ENCODE data around the gene PRXL2B.

Gene PRXL2B

DNA sequence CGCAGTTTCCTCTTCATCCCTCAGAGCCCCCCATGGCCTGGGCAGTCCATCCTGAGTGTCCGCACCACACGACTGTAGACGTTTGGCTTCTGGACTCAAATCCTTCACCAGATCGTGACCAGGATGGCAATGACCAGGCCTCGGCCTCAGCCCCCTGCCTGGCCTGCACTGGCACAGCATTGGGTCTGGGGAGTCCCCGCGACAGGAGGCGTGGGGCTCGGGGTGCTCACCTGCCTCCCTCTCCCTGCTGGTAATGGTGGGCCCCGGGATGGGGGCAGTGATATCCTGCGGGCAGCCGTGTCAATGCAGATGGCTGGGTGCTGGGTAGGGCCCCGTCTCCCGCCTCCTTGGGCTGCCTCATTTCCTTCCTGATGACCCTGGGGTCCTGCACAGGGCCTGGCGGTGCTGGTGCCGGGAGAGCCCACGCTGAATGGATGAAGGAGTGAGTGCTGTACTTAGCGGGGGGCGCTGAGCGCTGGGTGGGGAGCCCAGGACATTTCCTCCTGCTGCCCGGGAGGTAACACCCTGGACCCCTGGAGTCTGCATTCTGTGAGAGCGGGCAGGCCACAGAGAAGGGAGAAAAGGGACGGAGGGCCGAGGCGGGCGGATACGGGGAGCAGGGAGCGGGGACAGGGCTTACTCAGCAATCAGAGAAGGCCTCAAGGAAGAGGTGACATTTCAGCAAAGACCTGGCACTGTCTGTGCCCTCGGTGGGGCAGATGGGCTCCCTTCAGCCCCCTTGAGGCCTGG, 32.5 kb upstream of the PRXL2B start:
- no peak for DNase-seq (ENCODE audit: low spot score)
- H3K27ac ChIP-seq = no peak overlapping the region
- TF ChIP-seq, protein P1, sequence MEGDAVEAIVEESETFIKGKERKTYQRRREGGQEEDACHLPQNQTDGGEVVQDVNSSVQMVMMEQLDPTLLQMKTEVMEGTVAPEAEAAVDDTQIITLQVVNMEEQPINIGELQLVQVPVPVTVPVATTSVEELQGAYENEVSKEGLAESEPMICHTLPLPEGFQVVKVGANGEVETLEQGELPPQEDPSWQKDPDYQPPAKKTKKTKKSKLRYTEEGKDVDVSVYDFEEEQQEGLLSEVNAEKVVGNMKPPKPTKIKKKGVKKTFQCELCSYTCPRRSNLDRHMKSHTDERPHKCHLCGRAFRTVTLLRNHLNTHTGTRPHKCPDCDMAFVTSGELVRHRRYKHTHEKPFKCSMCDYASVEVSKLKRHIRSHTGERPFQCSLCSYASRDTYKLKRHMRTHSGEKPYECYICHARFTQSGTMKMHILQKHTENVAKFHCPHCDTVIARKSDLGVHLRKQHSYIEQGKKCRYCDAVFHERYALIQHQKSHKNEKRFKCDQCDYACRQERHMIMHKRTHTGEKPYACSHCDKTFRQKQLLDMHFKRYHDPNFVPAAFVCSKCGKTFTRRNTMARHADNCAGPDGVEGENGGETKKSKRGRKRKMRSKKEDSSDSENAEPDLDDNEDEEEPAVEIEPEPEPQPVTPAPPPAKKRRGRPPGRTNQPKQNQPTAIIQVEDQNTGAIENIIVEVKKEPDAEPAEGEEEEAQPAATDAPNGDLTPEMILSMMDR (IDR thresholded peaks at IDR 0.05) = no peak
- no peak overlapping the region for H3K4me3 ChIP-seq

DNA sequence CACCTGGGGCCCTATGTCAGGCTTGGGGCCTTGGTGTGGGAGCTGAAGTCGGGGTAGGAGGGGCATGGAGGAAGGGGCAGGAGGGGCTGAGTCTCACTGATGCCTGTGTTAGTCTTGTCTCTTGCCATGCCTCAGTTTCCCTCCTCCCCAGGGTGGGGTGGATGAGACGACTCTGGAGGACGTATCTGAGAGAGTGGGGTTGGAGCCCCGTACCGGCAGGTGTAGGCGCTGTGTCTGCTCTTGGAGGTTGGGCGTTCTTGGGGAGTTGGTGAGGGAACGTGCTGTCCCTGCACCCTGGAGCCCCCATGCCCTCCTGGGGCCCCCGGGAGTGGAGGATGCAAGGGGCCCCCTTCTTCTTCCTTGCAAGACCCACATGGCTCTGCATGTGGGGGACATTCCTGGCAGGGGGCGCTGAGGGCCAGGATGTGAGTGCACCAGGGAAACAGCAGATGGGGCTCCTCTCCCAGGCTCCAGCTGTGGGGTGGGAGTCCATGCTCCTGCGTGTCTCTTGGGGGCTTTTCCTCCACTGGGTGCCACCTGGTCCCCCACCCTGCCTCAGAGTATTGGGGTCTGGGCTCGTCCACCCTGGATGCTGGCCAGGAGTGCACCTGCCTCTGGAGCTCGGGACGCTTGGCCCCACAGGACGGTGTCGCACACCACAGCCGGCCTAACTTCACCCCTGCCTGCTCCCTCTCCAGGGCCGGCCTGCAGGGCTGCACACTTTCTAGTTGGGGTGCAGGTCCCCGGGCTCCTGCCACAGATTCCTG, 31.8 kb upstream of the PRXL2B start:
- no peak for DNase-seq (ENCODE audit: low spot score)
- TF ChIP-seq, protein P1 (IDR thresholded peaks at IDR 0.05) = no peak
- Histone ChIP-seq H3K4me3 (peak overlapping the region; percentile 73), H3K27ac (peak overlapping the region; percentile 73 to 92)

DNA sequence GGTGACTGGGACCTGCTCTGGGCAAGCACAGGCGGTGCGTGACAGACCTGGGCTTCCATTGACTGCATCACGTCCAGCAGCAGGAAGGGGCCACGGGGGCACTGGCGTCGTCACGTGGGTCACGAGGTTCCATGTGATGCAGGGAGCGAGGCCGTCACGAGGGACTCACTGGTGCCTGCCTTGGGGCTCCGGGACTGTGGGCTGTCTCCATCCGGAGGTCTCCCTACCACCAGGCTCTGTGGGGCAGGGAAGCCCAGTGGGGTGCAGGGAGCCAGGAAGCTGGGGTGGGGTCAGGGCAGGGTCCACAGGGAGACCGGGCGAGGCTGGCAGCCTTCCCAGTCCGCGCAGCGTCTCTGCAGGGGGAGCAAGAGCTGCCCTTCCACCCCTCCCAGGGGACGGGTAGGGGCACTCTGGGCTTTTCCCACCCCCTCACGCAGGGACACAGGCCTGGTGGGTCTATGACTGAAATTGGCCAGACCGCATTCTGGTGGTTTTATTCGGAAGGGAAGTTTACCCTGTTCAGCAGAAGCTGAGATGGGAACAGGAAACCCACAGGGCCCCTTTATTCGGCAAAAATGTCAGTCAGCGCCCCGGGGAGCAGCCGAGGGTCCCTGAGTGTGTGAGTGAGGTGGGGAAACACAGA, 30.8 kb upstream of the PRXL2B start:
- H3K4me3 ChIP-seq = peak overlapping the region; percentile 73
- TF ChIP-seq, protein P1 (IDR thresholded peaks at IDR 0.05) = no peak
- H3K27ac ChIP-seq = peak overlapping the region; percentile 73 to 92
- peak; percentile 88 for DNase-seq (ENCODE audit: low spot score)

DNA sequence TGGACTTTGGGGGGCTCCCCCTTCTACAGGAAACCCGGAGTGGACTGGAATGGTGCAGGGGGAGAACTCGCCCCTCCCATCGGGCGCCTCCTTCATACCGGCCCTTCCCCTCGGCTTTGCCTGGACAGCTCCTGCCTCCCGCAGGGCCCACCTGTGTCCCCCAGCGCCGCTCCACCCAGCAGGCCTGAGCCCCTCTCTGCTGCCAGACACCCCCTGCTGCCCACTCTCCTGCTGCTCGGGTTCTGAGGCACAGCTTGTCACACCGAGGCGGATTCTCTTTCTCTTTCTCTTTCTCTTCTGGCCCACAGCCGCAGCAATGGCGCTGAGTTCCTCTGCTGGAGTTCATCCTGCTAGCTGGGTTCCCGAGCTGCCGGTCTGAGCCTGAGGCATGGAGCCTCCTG, 30.3 kb upstream of the PRXL2B start, which contains the start of gene TNFRSF14:
Gene TNFRSF14 (plus strand): TSS at position 95 of the 401 bp plus-strand sequence. CDS start 294 bp downstream, at position 389.
- Histone ChIP-seq H3K27ac (peak within 1 kb of the TSS; percentile 73 to 92), H3K4me3 (peak within 1 kb of the TSS; percentile 73)
- TF ChIP-seq, protein P1 (IDR thresholded peaks at IDR 0.05) = no peak
- DNase-seq (ENCODE audit: low spot score) = no peak

DNA sequence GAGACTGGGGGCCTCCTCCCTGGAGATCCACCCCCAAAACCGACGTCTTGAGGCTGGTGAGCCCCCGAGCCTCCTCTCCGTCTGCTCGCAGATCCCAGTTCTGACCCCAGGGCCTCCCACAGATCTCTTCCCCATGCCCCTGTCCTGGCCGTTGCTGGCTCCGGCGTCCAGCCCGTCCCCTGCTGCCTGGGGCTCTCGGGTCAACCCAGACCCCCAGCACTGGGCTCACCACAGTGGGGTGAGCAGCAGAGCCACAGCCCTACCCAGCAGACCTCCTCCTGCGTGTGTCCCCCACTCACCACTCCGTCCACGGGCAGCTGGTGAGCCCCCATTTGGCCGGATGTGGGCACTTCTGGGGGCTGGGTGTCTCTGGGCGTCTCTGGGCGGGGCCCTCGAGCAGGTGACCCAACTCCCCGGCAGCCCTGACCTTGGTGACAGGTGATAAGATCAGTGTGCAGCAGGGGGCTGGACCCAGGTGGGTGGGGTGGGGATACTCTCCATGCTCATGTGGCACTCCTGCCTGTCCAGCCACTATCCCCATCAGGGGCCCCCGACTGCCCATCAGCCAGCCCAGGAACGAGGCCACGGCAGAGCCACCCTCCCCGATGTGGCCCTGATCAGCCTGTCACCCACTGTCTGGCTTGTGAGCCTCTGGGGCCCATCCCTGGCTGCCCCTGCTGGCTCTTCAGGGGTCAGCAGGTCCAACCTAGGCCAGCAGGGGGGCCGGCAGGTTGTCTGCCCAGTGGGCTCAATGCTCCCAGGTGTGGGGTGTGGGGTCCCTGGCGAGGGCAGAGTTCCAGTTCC, 29.7 kb upstream of the PRXL2B start:
- Histone ChIP-seq H3K27ac (peak overlapping the region; percentile 73 to 92), H3K4me3 (peak overlapping the region; percentile 73)
- TF ChIP-seq, protein P1 (IDR thresholded peaks at IDR 0.05) = no peak
- DNase-seq (ENCODE audit: low spot score) = no peak

All from coronary artery (tissue), 2 donors.